Islet precursor cell (in vitro differentiated cells): ENCODE data around the gene TFCP2L1.

ENCODE experiments used
- DNase-seq: peaks from one replicate; pipeline ENCODE4 v3.0.0-alpha.2; 2018

The TFCP2L1 gene

DNA sequence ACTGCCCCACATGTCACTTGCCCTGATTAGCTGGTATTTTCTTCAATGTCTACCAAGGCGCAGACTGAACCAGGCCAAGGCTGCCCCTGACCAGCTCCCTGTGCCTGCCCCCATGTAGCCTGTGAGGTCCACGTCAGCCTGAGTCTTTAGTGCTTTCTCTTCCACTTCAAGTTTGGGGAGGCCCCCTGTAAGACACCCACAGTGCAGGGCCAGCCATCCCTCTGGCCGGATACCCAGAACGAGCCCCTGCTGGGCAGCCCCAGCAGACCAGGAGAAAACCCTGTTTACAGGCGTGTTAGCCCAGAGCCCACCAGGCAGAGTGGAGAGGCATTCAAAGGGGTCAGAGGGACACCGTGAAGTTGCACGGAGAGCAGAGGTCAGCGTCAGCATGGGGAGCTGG, 92.4 kb downstream of the TFCP2L1 start:
- no peak for DNase-seq

- DNase-seq, result no peak
Measured at GRCh38 chr2:121191191-121192170, 93.5 kb downstream of the TFCP2L1 start.

DNA sequence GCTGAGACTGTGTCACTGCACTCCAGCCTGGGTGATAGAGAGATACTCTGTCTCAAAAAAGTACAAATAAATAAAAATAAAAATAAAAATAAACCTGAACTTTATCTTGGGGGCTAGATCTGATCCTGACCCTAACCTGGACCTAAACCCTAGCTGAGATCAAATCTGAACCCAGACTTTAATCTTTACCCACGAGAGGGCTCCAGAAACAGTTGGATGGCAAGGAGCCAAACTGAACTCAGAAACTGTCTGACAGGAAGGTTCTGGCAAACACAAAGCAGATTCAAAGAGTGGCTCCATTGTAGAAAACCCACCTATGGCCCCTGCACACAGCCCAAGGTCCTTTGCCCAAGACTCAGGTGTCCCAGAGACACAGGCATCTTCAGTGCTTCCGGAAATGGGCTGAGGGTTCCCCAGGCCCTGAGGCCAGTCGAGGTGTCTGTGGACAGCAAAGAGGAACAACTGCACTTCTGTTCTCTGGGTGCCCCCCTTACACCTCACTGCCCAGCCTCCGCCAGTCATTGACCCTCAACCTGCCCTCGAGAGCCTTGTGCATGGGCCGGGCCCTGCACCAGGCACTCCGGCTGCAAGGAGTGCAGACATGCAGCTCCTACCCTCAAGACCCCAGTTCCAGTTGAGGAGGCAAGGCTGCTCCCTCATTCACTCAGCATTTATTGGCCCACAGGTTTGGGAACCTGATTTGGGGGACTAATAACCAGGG, 95.2 kb downstream of the TFCP2L1 start:
- DNase-seq, result peak; percentile 41

DNA sequence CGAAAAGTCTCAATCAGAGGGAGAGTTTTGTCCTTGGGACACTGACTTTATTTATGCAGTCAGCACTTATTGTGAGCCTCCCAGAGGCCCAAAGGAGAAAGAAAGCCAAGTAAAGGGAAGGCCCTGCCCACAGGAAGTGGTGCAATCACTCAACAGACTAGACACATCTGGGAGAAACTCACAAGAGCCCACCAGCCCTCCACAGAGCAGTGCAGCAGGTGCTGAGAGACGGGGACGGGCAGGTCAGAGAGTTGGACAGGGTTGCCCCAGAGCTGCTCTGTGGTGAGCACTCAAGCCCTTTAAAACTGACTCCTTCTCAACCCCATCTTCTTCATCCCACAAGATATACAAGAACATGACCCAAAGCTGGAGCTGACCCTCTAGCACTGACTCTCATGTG, 96.0 kb downstream of the TFCP2L1 start:
- no peak for DNase-seq

- peak; percentile 42 for DNase-seq
Measured at GRCh38 chr2:121187982-121188411, 97.0 kb downstream of the TFCP2L1 start.

- DNase-seq, result no peak
Measured at GRCh38 chr2:121187351-121187981, 97.5 kb downstream of the TFCP2L1 start.

GRCh38 chr2:121186261-121186660, 98.7 kb downstream of the TFCP2L1 start:
- no peak for DNase-seq

DNA sequence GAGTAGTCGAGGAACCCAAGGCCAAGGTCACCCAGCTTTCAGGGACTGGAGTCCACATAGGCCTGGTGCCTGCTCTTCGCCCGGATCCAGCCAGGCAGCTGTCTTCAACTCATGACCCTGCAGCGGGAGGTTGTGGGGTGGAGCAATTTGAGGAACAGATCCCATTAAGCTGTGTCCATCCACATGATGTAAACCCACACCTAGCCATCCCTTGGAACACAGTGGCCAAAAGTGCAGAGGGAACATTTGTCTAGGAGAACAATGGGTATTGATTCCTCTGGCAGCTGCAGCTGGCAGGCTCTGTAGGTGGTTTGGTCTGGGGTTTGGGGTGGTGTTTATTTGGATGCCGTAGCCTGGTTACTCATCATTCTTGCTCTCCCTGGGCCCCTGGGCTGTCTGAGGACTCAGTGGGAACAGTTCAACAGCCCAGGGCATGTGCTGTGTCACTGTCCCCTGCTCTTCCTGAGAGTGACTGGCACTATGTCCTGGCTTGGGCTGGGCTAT, 99.4 kb downstream of the TFCP2L1 start:
- DNase-seq, result no peak

DNA sequence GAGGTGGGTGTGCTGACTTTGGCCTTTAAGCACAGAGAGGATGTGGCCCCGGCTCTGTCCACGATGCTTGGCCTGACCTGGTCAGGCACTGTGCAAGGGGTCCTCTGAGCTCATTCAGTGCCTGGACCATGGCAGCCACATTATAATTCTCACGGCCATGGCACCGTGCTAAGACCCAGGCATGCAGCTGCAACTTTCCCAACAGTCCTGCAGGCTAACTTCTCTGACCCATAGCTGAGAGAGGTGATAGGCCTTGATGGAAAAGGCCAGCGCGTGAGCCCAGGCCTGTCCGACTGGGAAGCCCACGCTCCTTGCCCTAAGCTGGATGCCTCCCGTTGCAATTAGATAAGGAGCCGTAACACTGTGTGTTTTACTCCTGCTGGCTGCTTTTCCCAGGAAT, 99.9 kb downstream of the TFCP2L1 start:
- DNase-seq, result no peak

- no peak for DNase-seq
Measured at GRCh38 chr2:121184248-121184862, 100.6 kb downstream of the TFCP2L1 start.

DNA sequence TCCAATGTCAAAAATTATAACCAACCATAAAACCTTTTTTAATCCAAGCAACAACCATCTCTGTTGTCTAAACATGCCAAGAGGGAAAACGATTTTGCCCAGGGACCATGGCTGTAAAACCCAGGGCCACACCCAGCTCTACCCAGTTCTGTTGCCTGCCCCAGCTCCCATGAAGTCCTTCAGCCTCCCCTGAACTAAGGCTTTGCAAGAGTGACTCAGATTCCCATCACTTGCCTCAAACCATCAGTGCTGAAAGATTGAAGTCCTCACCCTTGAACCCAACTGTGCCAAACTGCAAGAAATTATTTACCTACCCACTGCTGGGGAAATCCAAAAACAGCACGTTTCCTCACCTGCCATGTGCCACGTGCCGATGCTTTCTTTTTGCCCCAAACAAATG, 102.5 kb downstream of the TFCP2L1 start:
- DNase-seq, result no peak

GRCh38 chr2:121179467-121179866, 105.5 kb downstream of the TFCP2L1 start:
- no peak for DNase-seq

DNA sequence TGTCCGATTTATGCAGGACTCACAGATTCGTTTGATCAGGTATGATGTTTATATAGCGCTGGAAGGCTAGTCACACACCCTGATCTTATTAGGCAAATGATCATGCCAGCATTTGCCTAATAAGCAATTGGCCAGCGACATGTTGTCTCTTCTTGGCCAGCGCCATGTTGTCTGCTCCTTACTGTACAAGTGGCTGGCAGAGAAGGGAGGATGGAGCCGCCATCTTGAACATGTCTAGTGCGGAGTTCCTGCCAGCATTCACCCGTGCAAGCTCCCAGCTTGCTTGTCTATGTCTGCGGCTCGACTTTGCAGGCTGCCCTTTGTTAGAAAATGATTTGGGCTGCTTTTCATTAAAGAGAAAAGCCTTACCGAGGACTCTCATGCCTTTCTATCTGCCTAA, 106.3 kb downstream of the TFCP2L1 start:
- DNase-seq, result no peak

DNA sequence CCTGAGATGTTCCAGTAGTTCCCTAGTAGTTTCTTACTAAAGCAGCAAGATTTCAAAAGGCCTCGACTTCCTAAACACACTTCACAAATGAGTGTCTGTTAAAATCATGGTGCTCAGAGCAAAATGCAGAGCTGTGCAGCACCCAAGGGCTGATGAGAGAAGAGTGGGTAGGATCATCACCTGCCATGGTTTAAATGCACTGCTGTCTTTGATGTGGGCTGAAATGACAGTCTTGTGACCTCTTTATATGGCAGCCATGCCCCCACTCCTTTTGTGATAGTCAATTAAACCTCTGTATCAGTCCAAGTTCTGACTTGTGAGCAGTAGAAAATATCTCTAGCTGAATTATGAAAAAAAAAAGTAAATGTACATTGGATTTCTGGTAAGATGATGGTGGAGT, 107.1 kb downstream of the TFCP2L1 start:
- no peak for DNase-seq

DNA sequence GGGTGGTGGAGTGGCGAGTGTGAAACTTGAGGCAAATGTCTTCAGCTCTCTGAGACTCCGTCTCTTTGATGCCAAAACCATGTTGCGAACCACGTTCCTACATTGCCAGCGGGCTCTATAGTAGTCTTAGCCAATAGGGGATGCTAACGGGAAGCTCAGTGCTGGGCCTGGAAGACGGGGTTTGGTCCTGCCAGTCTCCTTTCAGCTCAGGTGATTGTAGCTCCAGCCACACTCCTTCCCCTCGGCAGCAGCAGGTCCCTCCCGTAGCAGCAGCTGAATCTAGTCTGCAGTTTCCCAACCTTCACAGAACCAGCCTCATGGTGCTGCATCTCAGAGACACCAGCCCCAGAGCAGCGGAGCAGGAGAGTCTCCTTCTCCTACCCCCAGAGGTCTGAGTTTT, 109.7 kb downstream of the TFCP2L1 start:
- no peak for DNase-seq

GRCh38 chr2:121173806-121174205, 111.2 kb downstream of the TFCP2L1 start:
- DNase-seq, result no peak

DNA sequence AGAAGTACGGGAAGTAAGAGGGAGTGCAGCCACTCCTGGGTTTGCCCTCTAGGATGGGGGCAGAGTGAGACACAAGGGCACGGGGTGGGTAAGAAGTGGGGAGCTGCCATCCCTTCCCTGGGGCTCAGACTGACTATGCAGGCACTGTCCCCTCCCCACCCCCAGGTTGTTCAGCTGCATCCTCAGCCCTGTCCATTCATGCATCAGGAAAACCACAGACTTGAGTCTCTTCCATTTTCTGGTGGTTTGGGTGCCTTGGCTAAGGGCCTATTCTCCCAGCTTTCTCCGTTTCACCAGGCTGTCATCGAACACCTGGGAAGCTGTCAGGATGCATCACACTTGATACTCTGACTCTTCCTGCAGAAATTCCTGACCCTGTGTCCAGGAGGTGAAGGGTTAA, 111.9 kb downstream of the TFCP2L1 start:
- no peak for DNase-seq

DNA sequence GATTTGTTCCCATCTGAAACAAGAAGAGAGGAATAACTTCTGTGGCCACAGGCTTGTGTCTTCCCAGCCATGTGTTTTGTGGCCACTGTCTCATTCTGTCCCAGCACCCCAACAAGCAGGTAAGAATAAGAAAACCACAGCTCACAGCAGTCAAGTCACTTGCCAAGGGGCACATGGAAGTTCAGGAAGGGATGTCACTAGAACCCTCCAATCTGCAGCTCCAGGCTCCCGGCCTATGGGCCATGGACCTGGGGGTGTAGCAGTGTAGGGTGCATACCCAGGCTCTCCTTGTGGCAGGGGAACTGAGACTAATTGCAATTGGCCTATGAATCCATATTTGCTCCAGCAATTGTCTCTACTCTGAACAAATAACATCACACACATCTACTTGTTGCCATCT, 112.5 kb downstream of the TFCP2L1 start:
- DNase-seq, result no peak

- no peak for DNase-seq
Measured at GRCh38 chr2:121171625-121172119, 113.3 kb downstream of the TFCP2L1 start.

GRCh38 chr2:121170577-121170976, 114.4 kb downstream of the TFCP2L1 start:
- DNase-seq, result no peak

DNA sequence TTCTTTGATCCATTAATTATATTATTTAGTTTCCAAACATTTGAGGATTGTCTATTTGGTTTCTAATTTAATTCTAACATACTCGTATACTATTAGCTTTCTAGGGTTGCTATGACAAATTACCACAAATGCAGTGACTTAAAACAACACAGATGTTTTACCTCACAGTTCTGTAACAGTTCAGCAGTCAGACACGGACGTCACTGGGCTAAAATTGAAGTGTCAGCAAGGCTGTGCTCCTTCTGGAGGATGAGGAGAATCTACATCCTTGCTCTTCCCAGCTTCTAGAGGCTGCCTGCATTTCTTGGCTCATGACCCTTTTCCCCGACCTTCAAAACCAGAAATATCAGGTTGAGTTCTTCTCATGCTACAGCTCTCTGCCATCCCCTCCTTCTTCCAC, 117.6 kb downstream of the TFCP2L1 start:
- no peak for DNase-seq
